Fibroblast of skin of right quadriceps (primary cell): ENCODE data around the gene GPR15.
A peak's percentile ranks its signal among the peaks of the same experiment; 100 is the strongest.

Experiments
- DNase-seq: peaks from one replicate; pipeline ENCODE4 v3.0.0-alpha.2; 2013

Gene GPR15

DNA sequence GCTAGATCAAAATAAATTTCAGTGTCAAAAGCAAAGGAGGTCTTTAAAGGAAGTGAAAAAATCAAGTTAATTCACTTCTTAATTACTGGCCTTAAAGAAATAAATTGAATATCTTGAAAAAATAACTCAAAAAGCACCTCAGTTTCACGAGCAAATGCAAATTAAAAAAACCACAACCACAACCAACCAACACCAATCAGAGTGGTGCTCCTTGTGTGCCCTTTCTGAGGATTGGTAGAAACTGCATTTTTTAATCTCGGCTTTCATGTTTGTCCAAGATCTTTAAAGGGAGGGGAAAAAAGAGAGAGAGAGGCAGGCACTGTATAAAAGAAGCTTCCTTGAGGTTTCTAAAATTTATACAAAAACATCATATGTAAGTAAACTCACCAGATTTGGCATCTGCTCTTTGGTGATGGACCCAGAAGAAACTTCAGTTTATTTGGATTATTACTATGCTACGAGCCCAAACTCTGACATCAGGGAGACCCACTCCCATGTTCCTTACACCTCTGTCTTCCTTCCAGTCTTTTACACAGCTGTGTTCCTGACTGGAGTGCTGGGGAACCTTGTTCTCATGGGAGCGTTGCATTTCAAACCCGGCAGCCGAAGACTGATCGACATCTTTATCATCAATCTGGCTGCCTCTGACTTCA is at the start of gene GPR15:
TSS of gene GPR15 (plus strand) at position 357 of the 653 bp plus-strand sequence. CDS start at position 413, 56 bp downstream.
- no peak for DNase-seq

DNA sequence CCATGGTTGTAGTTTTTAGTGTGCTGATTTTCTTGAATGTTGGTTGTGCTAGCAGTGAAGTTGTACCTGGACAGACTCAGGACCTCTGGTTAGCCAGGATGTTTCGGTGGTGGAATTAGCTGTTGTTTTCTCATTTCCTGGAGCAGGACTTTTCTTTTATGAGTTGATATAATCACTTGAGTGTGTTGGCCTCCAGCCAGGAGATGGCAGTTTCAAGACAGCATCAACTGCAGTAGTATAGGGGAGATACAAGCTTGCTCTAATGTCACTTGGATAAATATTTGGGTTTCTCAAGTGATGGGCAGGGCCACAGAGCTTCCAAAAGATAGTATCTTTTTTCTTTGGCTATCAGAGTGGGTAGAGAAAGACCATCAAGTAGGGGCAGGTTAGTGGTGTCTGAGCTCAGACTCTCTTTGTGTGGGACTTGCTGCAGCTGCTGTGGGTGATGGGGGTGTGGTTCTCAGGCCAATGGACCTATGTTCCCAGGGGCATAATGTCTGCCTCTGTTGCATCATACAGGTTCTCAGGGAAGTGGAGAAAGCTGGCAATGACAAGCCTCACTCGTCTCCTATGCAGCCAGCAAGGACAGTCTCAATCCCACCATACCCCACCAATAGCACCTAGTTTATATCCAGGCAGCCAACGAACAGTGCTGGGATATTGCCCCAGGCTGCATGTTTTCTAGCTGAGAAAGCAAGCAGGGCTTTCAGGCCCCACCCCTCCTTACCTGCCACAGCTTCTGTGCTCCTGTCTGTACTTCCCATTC is 48.9 kb upstream of the GPR15 start:
- DNase-seq = no peak

DNA sequence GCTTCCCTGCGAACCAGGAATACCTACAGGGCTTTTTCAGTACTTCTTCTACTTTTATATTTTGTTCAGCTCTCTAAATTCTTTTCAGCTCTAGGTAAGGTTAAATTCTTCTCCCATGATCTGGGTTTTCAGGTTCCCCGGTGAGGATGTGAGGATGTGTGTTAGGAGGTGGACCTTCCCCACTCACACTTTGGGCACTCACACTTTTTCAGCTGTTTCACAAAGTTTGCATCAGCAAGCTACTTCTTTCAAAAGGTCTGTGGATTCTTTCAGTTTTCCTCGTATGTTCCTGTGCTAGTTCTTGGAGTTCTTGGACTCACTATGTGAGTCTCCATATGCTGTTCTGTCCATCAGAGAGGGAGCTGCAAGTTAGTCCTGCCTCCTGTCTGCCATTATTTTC is 48.2 kb upstream of the GPR15 start:
- no peak for DNase-seq

DNA sequence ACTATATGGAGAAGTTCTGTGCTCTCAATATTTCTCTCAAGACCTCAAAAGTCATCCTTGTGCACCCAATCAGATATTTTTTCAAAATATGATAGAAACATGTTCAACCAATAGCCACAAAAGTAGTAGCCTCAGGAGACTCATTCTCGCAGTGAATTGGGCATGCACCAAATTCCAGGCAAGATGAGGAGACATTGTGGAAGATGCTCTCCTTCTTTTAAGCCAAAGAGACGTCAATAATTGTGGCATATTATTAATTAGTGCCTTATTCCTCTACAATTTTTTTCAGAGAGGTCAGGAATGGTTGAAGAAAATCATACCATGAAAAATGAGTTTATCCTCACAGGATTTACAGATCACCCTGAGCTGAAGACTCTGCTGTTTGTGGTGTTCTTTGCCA is 34.4 kb upstream of the GPR15 start, which contains the start of gene OR5K2:
TSS of gene OR5K2 (plus strand) at position 301 of the 400 bp plus-strand sequence. CDS start at position 301, 0 bp downstream.
- DNase-seq = no peak

DNA sequence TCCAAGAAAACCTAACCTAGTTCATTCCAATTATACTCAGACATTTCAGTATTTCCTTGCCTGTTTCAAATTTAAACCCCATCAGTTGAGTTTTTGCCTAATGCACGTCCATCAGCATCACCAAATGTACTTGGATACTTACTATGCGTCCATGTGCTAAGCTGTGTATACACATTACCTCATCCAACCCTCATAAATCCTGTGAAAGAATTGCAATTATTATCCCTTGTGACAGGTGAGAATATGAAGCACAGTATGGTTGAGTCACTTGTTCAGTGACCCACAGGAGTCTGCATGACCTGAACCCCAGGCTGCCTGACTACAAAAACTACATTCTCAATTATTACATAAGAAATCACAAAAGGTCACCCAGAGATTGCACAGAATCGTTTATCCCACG is 31.8 kb upstream of the GPR15 start:
- DNase-seq = no peak

DNA sequence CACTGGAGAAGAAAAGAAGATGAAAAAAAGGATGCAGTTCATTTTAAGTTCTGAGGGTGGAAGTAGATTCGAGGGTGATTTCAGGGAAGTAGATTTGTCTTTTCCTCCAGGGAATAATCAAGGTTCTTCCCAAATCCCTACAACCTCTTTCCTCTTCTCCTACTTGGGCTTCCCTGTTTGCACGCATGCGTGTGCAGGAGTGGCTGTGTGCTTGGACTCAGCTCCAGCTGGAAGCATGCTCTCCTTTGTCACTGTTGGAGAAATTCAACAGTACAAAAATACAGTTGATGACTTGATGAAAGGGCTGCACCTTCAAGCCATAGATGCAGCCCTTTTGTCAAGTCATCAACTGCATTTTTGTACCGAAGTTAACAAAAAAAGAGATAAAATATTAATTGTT is 30.5 kb upstream of the GPR15 start:
- DNase-seq = no peak

DNA sequence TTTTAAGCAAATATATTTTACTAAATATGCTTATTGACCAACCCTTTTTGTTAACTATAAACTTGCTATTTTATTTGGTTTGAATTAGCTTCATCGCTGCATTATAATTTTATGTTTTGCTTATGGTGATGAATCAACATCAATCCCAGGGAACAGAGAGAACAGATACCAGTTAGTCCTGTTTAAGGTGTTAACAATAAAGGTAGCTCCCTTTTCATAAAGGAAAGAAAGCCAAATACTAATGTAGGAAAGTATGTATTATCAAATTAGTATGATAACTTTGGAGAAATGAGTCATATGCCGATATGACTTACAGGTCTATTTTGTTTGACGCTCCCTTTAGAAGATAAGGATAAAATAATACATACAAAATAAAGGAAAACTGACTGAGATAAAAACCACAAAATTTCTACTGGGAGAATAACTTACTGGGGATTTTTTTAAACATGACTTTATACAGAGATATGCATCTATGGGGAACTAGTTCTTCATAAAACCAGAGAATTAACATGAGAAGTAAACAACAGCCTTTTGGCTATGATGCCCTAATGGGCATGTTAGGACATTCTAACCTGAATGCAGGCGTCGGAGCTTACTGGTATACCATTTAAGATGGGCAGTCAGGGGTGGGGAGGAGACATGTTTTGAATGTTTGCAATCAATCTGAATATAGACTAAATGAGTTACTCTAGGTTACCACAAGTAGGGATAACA is 29.8 kb upstream of the GPR15 start:
- no peak for DNase-seq

DNA sequence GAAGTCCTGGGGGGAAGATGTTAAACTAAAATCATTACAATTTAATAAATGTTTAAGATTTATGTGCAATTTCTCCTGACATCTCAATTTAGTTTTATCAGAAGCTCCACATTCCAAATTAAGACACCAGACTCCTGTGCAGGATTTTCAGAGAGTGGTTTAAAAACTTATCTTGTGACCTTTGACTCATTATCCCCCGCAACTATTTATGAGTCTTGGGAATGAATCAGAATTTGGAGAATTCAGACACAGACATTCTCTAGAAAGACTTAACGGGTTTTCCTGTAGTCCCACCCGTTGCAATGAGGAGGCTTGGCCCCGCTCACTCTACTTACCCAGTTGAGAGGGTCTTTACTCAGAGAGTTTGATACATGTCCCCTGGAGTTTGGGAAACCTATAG is 27.2 kb upstream of the GPR15 start:
- no peak for DNase-seq

DNA sequence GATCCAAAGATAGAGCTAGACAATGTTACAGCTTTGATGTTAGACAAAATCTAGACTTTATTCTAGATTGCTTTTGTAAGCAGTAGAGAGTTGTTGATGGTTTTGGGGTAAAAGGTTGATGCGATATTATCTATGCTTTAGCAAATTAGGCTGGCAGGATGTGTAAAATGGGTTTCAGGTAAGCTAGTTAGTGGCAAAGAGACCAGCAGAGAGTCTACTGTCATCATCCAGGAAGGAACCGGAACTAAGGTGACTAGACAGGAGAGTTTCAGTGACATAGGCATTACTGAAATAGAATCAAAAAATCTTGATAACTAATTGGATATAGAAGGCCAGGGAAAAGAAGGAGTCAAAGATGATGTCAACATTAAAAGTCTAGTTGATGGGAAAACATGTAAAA is 23.2 kb upstream of the GPR15 start:
- no peak for DNase-seq

DNA sequence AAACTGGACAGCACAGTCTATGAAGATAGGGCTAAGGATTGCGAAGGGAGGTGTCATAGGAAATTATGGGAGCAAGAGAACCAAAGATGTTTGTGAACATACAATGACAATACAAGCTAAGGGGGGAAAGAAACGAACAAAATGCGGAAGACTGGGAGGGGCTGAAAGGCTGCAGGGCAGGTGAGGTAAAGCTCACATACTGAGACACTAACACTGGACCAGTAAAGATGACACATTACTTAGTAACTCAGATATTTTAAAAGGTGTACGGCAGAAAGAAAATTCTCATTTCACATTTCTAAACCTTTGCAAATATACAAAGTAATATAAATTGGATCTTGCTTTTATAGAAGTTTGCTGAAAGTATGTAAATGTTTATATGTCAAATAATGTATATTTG is 19.2 kb upstream of the GPR15 start:
- DNase-seq = no peak

DNA sequence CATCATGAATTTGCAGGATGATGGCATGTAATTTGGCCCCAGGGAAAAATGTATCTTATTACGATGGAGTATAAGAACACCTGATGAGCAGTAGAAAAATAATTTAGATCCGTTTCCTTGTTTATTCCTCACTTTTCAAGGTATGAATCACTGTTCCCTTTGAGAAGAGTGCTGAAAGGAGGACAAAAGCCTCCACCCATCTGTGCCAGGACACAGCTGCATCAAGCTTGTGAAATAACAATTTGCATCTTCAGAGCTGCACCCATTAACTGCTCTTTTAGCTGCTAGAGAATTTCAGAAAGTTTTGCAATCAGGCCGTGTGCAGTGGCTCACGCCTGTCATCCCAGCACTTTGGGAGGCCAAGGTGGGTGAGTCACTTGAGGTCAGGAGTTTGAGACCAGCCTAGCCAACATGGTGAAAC is 18.7 kb upstream of the GPR15 start:
- peak; percentile 10 for DNase-seq

DNA sequence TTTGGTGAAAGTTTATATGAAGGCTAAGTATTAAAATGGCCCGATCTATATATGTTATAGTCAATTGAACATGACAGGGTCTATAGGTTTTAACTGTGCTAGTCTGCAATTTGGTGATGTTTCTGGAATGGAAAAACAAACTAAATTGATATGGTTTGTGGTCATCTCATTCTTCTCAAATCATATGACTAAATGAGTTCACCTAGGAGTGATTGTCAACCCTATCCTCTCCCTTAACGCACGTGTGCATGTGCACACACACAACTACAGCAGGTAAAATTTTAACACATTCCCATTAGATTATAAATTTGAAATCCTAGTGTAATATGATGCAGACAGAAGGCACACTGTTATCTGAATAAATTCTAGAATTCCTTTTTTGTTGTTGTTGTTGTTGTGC is 18.0 kb upstream of the GPR15 start:
- no peak for DNase-seq

DNA sequence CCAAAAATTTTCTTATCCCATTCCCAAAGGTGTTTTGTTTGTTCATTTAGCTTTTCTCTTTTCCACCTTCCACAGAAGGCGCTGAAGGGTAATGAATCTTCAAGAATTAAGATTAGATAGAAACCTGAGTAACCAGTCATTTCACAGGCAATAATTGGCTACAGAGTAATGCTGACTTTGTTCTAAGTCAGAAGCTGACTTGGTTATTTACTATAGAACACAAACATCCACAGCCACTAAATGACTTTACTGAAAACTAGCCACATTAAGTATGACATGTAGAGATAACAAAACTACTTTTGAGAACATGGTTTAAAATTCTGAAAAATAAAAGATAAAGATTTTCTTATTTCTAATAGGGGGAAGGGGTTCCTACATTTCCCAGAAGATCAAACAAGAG is 16.8 kb upstream of the GPR15 start:
- DNase-seq = no peak

DNA sequence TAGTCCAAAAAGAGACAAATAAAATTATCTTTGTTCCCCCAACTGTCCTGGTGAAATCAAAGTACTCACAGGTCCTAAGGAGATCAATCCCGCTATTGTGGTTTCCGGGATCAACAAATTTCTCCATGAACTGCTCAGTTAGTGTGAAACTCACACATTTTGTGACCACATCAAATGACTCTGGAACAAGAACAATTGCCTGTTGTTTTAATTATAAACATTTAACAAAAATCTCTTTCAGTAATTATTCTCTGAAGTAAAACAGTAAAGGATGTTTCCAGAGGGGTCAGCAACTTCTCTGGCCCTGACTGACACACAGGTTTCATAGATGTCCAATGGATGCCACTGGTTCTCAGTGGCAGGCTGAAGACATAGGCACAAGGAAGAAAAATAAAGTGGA is 13.0 kb upstream of the GPR15 start:
- no peak for DNase-seq

DNA sequence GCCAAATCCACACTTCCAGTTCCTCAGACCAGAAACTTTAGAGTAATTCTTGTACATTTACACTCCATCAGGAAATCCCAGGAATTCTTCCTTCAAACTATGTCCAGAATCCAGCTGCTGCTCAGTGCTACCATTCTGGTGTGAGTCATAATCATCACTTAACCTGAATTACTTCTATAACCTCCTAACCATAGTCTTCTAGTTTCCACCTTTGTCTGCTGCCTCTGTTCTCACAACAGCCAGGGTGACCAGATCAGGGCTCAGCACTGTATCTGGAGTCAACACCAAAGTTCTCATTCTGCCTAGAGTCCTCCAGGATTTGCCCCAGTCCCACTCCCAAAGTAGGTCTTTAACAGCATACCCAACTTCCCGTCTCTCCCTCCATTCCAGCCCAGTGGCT is 12.4 kb upstream of the GPR15 start:
- no peak for DNase-seq

DNA sequence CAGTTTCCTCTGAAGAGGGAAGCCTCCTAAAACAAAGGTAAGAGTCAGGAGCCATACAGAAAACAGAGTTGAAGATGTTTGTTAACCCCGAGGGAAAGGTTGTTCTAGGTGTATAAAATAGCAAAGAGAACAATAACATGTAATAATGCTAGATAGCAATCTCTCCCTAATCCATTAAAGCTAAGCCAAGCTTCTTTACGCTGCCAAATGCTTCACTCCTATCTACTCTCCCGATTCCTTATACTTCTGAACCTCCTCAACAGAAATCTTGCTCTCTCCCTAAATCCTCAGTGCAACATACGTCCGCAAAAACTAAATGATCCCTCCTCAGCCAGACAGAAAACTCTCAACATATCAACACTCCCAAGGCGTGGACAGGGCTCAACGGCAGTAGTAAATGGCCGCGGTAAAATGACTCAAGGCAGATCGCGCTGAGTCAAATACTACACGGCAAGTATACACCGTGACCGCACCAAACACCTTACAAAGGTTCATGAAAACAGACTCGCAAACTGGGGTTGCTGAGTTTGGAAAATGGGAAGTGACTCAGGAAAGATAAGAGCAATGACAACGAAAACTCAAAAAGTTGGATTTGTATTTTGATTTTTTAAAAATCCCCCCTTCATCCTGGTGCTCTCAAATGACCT is 9.8 kb upstream of the GPR15 start:
- peak; percentile 57 for DNase-seq

DNA sequence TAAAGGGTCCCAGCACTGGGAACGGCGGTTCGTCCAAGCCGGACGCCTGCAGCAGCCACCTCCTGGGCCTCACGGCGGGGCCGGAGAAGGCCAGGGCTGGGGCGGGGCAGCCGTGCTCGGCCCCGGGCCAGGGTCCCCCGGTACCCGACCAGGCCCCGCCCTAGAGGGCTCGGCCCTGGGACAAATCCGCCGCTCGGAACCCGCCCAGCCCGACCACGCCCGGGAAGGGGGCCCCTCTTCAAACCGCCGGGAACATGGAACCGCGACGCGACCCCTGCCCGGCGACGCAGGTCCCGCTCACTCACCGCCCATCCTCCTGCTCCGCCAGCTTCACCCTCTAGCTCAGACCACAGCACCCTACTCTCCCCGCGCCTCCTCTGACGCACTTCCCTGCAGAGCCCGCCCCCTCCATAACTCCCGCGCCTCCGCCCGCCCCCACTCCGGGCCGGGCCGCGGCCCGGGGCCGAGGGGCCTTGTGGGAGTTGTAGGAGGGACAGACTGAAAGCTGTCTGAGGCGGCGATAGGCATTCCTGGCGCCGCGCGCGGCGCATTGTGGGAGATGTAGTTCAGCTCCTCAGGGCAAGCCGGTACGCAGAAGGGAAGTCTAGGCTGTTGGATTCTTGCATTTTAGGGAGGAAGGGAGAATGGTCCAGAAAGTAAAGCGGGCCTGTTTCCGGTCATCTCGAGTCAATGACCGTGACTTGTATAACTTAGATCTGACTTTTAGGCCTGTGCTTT is 9.1 kb upstream of the GPR15 start, which contains the start of gene CLDND1:
TSS of gene CLDND1 (minus strand) at position 359 of the 738 bp plus-strand sequence. CDS start 1,478 bp downstream, outside the sequence.
- DNase-seq = peak; percentile 97

DNA sequence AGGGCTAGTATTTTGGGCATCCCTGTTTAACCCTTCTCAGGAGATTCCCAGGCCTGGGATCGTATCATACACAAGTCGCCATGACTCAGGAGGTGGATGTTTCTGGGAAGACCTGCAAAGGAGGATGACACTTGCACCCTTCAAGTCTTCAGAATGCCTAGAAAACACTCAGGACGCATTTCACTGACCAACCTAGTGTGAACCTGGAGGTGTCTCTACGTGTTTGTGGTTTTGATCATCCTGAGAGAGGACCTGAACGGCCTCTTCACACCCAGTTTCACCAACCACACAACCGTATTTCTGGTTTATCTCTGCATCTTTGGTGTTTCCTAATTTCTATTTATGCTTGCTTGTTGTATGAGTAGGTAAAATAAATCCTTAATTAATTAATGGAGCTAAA is 6.3 kb upstream of the GPR15 start:
- DNase-seq = no peak

DNA sequence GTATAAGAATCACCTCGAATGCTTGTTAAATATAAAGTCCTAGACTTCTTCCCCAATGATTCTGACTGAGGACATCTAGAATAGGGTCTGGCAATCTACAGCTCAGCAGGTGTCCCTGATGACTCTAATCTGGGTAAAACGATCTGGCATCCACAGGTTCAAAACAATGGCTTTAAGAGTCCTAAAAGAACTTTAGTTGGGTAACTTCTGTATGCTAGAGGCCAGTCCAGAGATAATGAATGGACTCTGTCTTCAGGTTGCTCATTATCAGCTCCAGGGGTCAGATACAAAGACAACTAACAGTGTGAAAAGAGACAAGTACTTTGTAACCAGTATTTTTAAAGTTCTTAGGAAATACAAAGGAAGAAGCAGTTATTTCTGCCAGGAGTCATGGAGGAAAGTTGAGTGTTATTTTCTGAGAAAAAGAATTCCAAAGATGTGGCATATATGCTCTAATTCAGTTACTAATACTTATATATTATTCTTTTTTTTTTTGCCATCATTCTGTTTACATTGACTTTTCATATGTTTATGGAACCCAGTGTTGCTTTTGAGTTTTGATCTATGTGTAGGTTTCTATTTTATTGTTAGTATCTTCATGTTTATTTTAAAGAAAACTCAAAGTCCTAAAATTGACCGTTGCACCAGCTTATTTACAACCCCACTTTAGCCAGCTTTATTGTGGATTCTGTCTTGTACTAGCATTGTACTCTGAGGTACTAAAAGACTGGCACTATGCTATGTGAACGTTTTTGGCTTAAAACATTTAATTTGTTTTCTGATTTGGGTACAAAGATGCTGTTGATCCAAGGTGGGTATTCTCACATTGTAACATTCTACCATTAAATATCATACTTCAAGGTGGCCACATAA is 3.1 kb upstream of the GPR15 start:
- DNase-seq = no peak

DNA sequence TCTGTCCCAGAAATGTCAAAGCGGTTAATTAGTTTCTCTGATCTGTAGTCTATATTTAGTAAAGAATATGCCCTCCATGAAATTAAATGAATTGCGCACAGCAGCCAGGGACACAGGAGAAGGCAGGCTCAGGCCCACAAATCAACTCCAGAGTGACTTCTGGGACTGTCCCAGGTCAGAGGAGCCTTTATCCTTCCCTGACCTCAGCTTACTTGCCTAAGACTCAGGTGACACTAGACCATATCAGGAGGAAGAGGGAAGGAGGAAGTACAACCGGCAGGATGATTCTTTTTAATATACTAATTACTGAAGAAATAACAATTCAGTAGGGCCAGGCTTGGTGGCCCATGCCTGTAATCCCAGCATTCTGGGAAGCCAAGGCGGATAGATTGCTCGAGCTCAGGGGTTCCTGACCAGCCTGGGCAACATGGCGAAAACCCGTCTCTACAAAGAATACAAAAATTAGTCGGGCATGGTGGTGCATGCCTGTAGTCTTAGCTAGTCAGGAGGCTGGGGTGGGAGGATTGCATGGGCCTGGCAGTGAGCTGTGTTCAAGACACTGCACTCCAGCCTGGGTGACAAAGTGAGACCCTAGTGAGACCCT is 1.8 kb upstream of the GPR15 start:
- no peak for DNase-seq

DNA sequence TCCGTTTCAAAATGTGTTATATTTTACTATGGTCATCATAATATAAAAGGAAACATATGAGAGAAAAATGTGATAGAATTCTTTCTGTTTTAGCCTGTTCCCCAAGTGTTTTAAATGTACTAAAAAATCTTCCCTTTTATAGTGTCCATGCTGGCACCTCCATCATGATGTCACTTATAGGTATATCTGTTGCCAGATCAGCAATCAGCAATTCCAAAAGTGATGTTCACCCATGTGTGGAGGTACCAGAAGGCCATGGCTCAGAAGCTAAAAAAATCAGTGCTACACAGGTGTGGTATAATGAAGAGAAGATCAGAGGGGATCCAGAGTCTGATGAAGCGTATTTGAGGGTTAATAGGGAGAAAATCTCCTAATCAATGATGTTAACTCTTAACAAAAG is 1.1 kb upstream of the GPR15 start:
- no peak for DNase-seq
